Endothelial cell of umbilical vein (primary cell): Measurements from ENCODE around the gene XRCC6.

Experiments
- CTCF ChIP-seq, 2 donors: IDR thresholded peaks; 1 replicate in 1 of 2; 2 replicates in 1 of 2; pipeline ENCODE4 v1.5.1; 2011; ENCODE audit warnings: low read length in 2 of 2, mild to moderate bottlenecking in 2 of 2, moderate library complexity in 2 of 2, control low read depth in 1 of 2, inconsistent platforms in 1 of 2, low read depth in 1 of 2; ENCODE audit not compliant: insufficient read depth in 1 of 2; ENCODE audit errors: extremely low read depth in 1 of 2
- EZH2 ChIP-seq: IDR thresholded peaks from 2 replicates; pipeline ENCODE4 v1.6.1; 2012; ENCODE audit warnings: borderline replicate concordance, low read depth, mild to moderate bottlenecking, moderate library complexity, low read length, inconsistent platforms; ENCODE audit not compliant: severe bottlenecking
- FOS ChIP-seq: IDR thresholded peaks from 2 replicates; pipeline ENCODE4 v1.6.1; 2011; ENCODE audit warnings: mild to moderate bottlenecking, low read length, moderate library complexity, borderline replicate concordance; ENCODE audit not compliant: insufficient read depth
- MAX ChIP-seq: IDR thresholded peaks from 2 replicates; pipeline ENCODE4 v1.6.1; 2011; ENCODE audit not compliant: insufficient read depth, insufficient read length
- MYC ChIP-seq: IDR thresholded peaks from one replicate; pipeline ENCODE4 v1.6.1; 2011; ENCODE audit warnings: mild to moderate bottlenecking, low read depth, low read length
- POLR2A ChIP-seq: IDR thresholded peaks from 2 replicates; pipeline ENCODE4 v1.6.1; 2012; ENCODE audit warnings: low read depth, mild to moderate bottlenecking, control low read depth, low read length
- POLR2AphosphoS5 ChIP-seq: IDR thresholded peaks from 2 replicates; pipeline ENCODE4 v1.6.1; 2012; ENCODE audit warnings: low read depth, mild to moderate bottlenecking, control low read depth, low read length, moderate library complexity; ENCODE audit not compliant: insufficient read depth

- TF ChIP-seq POLR2A: no peak
- TF ChIP-seq CTCF (IDR thresholded peaks at IDR 0.05; ENCODE audit: extremely low read depth in 1 of 2, insufficient read depth in 1 of 2, low read depth in 1 of 2, low read length in 2 of 2): no peak
- no peak for TF ChIP-seq EZH2
- TF ChIP-seq MYC: no peak
- TF ChIP-seq POLR2AphosphoS5: no peak
- TF ChIP-seq MAX: no peak
- no peak for TF ChIP-seq FOS
Observed at GRCh38 chr22:41683616-41684015, 62.5 kb downstream of the XRCC6 start.
